CD4-positive, alpha-beta T cell treated with Interferon gamma for 1 hour (primary cell): ENCODE measurements around the gene NYAP2.

ENCODE experiments used
- DNase-seq: peaks from one replicate; pipeline ENCODE4 v3.0.0-alpha.2; 2020

Gene NYAP2

DNA sequence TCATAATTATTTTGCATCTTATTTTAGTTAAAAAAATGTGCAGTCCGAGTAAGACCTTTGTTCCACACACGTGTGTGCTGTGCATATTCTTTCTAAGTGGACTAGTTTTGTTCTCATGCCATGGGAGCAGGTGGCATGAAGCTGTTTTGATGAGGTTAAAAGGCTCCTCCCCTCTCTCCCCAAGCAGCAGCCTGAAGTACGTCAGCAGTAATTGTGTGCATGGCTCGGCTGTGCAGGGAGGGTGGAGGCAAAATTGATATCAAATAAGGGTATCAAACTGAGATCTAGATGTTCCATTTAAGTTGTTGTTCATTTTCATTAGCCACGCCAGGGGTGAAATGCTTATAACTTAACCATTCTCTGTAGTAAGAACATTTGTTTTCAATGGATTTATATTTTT is at the start of gene NYAP2:
TSS of gene NYAP2 (plus strand) at position 207 of the 400 bp plus-strand sequence. CDS start 9,171 bp downstream, outside the sequence.
- DNase-seq: no peak

DNA sequence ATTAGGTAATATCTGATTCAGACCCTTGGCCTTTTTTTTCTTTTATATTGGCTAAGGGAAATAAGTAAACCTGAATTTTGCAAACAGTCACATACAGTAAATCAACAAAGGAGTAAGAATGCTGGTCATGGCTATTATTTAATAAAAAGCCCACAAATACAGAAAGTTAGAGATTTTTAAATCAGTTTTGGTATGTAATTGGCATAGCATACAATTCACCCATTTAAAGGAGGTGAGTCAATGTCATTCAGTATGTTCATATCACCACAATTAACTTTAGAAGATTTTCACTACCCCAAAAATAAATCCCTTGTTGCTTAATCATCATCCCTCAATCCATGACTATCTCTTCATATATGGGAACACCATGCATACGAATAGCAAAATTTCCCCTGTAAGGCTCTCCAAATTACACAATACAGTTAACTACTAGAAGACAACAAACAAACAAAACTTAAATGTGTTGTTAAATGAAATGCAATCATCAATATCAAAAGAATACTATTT is 45.9 kb upstream of the NYAP2 start:
- no peak for DNase-seq

DNA sequence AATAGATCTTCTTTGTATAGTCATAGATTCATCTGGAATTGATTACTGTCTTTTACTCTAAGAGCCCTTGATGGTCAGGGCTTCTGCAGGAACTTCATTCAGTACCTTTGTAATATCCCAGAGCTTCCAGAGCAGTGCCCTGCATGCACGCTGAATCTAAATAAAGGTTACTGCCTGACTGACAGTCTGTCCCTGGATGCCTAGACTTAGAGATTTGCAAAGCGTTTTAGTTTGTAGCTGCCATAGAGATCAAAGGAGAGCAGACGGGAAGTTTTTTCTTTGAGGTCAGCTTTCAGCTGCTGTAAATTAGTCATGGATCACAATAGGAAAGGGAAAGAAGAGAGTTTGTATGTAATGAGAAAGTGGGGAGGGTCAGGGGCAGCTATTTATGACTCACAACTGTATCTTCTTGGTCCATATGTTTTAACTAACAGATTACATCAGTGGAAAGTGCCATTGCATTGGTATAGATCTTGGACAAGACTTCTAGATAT is 45.2 kb upstream of the NYAP2 start:
- no peak for DNase-seq

DNA sequence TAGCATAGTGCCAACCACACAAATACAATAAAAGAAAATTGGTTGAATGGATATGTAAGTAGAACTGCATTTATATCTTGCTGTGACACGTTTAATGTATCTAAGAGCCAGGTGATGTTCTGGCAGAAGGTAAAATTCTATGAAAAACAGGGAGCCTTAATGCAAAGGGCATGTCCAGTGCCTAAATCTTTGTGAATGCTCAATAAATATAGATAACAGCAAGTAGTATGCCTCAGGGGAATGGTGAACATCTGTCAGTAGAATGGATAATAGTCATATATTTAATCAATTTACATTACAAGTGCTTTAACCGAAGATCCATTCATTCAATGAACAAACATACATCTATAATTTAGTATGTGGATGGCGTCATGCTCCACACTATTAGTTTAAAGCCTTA is 43.7 kb upstream of the NYAP2 start:
- DNase-seq: no peak

DNA sequence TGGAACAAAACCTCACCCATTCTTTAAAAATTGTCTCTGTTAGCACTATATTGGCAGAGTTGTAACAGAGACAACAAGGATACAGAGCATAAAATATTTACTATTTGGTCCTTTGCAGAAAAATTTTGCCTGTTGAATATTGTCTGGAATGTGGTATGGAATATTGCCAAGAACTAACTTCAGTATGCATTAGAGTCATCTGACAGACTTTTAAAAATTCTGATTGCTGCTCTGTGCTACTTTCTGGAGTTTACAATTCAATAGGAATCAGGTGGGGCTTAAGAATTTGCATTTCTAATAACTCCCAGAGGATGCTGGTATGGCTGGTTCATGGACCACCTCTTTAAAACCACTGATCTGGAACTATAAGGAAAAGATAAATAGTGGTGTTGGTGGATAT is 32.8 kb upstream of the NYAP2 start:
- DNase-seq: no peak

DNA sequence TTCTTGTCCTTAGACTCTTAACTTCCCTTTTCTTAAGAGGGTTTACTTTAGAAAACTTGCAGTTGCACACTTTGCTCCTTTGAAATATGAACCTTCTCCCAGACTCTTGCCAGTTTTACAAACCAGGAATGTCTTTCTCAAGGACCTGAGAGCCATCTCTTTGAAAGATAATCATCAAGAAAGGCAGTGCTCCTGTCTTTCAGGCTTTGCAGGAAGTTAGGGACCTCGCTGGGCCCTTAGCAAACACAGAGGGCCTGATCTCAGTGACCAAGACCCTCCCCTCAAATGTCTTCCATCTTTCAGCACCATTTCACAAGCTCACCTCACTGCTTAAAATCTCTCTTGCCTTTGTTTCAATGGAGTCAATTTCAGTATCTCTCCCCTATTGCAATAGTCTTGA is 32.0 kb upstream of the NYAP2 start:
- no peak for DNase-seq

DNA sequence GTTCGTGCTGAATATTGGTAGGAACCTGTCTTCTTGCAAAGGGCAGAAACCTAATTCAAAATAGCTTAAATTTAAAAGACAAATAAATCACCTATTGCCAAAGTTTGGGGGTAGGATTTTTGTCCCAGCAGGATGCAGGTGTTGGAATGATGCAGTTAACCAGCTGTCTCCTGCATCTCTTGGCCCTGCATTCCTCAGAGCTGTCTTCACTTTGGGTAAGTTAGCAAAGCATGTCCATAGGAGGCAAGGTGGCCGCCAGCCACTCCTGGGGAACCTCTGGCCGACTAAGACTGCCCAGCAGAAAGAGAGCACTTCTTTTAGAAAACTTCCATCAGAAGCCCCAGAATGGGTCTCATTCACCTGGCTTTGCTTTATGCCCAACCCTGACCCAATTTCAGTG is 20.5 kb upstream of the NYAP2 start:
- no peak for DNase-seq

DNA sequence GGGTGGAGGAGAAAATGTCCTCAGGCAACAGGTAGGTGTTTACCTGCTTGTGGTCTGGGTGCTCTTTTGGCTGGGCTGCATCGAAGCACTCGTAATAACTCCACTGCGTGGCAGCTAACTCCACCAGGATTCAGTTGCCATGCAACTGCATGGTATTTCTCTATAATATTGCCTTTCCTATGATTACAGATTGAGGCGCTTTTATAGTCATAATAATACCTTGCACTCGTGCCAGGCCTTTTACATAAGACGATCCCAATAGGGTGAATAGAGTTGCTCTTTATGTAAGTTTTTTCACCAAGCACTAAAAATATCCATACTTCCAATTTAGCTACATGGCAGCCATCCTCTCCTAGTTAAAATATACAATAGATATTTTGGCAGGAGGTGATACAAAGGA is 19.7 kb upstream of the NYAP2 start:
- DNase-seq: no peak

DNA sequence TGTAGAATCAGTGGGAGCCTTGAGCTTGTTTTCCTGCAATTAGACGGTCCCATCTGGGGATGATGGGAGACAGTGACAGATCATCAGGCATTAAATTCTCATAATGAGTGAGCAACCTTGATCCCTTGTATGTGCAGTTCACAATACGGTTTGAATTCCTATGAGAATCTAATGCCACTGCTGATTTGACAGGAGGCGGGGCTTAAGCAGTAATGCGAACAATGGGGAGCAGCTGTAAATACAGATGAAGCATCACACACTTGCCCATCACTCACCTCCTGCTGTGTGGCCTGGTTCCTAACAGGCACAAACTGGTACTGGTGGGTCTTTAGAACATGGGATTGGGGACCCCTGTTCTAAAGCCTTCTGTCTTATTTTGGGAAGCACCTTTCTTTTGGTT is 17.9 kb upstream of the NYAP2 start:
- DNase-seq: no peak

DNA sequence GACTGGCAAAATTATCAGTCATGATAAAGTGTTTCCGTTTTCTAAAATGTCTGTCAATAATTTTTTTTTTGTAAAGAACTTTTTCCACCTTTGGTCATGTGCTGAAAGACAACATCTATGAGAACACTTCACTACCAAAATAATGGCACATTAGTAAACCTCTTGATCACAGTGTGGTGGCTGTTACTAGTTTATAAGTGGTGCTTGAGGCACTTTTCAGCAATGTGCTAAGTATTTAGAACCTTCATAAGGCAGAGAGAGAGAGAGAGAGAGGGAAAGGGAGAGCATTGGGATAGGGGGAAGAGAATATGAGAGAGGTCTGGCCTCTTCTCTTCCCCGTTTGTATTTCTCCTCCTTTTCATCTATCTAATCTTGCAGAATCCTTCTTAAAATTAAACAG is 1.1 kb upstream of the NYAP2 start:
- no peak for DNase-seq

DNA sequence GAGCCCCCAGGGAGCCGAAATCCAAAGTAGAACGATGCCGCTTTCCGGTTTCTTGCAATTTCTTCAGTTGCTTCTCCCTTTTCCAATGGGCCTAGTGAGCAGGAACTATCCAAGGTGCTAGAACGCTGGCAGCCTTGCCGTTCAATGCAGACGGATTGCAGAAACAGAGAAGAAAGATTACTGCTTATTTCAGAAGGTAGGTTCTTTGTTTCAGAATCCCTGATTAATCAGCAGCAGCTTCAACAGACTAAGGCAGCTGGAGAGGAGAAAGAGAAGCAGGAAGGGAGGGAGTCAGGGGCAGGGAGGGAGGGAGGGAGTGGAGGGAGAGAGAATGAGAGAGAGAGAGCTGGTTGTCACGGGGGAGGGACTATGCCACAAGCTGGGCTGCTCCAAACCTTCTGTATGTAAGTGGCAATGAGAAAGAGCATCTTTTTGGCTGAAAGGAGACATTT is 576 bp downstream of the NYAP2 start:
- no peak for DNase-seq

DNA sequence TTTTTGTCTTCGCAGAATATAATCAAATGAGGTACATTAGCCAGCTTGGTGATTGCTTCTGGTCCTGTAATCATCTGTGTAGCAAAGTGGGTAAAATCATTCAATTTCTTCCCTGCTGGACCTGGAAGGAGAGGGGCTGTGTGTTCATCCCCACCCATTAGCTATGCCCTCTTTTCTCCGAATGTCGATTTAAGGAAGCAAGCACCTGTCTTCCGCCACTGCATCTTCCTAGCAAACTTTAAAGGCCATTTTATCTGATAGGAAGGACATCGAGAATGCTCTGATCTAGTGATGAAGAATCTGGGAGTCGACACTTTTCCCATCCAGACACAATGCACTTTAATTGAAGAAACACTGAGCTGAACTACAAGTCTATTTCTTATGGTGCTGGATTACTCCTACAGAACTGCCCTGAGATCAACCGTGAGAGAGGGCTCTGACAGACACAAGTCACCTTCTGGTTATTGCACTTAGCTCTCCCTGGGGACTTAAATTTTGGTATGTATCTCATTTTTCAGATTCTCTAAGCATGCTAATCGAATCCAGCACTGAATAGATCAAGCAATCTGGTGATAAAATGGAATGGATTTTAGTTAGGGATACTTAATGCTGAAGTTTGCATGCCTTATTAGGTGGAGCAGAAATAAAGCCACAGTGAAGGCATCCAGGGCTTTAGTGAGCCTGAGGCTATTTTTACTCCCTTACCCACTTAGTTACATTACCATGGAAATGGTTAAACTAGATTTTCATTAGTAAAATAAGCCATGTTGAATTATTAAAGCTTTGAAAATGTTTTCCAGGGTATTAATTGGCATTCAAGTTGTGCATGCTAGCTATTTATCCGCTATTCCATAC is 1.3 kb downstream of the NYAP2 start:
- DNase-seq: no peak

DNA sequence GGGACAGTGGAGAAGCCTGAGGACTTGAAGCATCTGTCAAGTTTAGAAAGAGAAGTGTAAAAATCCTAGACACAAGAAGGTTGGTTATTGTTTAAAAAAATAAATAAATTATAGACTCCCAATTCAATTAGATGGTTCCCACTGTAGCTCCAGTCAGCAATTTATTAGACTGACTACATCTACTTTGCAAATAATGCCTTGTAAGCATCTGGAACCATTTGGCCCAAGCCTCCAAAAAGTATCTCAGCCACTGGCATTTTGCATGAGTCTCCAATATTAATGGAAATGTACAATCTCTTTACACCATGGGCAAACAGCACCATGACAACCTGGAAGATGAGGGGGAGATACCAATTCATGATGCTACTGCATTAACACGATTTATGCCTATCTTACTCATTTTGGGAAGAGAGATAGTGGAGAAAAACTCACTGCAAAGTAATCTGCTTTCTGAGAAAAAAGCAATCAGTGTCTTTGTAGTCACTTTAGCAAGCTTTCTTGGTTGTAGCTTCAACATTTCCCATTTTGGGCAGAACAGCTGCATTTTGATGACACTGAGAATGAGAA is 2.8 kb downstream of the NYAP2 start:
- no peak for DNase-seq

DNA sequence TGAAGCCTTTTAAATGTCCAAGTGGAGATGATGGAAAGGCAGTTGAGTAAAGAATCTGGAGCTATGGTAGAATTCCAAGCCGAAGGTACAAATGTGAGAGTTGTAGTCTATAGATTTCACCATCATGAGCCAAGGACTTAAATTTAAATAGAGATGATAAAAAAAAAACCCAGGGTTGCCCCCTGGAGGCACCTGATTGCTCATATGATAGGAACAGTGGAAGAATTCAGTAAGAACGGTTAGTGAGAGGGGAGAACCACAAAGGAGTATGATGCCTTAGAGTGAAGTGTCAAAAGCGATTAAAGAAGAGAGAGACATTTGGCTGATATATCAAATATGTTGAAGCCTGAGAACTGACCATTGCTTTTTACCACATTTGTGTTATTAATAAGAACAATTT is 11.9 kb downstream of the NYAP2 start:
- DNase-seq: no peak

DNA sequence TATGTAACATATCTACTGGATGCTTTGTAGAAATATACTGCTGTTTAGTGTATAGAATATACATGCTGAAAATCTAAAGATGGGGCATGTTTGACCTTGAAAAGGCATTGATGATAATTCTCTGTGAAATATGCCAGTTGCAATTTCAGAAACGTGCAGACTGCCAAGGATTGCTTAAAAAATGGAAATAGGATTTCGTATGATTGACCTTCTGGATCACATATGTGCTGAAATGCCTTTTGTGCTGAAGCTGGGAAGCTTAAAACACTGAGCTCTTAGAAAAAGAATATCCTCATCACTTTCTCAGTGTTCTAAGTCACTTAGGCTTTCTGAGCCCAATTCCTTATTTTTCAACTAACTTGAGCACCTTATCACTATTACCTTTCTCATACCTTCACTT is 14.3 kb downstream of the NYAP2 start:
- DNase-seq: no peak

DNA sequence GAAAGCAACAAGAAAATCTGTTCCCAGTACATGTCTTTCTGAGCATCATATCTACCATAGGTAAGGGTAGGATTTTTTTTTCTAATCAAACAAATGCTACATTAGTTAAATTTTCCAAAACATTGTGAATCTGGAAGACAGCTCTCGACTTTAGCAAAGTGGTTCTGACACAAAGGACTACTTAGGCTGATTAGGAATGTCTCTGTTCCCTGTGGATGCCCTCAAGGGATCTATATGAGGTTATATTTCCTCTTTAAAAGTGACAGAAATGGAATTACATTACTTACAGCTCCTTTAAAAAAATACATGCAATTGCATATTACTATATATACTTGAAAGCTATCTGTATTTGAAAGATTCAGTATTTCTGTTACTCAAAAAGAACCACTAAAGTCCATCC is 15.4 kb downstream of the NYAP2 start:
- DNase-seq: no peak

DNA sequence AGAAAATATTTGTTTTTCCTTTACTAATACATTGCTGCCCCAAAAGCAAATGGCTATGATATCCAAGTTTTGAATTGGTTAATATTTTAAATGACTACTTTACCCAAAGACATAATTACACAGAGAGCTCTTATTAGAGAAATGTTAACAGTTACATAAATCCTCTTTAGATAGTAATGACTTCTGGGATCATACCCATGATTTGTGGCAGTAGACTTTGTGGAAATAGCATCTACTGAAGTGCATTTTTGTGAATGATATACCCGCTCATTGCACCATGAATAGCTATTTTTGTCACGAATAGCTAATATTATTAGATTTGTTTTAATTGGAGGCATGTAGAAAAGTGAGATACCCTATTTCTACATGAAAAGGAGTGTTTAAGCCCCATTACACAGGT is 15.8 kb downstream of the NYAP2 start:
- DNase-seq: no peak

DNA sequence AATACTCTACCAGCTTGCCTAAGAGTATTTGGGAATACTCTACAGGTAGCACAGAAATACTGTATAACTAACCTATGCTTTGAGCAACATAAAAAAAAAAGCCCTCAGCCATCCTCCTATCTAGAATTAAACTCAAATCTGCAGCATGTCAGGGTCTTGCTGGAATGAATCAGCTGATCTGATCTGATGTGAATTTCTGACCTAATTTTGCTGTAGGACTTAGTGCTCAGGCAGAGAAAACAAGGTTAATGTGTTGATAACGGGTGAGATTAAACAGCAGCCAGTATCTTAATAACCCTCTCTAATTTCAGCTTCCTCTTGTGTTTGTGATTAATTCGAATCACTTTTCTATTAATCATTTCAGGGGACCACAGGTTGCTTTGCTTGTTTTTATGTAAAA is 16.3 kb downstream of the NYAP2 start:
- no peak for DNase-seq

DNA sequence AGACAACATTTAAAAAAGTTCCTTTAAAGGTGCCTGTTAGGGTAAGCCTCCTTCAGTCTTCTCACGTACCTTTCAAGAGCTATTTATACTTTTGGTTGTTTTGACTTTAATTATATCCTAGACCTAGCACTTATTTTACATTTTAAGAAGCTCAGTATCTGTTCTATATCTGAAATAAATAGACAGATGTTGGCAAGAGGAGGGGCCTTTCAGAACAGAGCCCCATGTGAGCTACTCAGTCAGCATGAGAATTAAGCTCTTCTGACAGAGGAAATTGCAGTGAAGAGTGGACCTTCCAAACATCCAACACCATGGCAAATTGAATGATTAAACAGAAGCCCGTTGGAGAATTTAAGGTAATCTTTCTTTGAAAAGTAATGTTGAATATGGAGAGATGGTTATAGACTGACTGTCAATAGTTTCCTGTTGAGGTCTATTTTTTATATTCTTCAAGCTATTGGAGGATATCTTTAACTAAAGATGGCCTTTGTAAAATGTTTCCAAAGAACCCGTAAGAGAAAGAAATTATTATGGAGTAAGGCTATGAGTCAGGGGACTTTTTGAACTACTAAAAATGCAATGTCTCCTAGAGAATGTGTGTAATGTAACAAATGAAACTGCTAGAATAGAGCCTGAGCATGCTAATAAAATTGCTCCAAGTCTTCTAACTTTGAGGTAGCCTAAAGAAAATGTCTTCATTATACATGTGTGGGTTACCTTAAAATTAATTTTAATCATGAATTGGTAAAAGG is 17.3 kb downstream of the NYAP2 start:
- no peak for DNase-seq

DNA sequence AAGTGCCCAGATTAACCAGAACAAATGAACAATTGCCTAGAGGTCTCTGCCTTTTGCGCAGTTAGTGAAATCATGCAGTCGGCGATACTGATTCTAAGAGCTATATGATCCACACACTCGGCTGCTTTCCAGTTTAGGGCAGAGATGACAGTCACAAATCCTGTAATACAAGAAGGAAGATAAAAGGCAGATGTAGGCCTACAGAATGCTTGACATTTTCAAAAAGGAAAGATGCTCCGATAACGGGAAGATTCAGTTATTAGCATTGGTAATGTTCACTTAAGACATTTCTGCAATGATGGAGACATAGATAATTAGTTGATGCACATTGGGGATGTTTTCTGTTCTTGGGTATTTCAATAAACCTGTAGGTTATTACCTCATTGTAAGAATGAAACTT is 19.5 kb downstream of the NYAP2 start:
- no peak for DNase-seq

DNA sequence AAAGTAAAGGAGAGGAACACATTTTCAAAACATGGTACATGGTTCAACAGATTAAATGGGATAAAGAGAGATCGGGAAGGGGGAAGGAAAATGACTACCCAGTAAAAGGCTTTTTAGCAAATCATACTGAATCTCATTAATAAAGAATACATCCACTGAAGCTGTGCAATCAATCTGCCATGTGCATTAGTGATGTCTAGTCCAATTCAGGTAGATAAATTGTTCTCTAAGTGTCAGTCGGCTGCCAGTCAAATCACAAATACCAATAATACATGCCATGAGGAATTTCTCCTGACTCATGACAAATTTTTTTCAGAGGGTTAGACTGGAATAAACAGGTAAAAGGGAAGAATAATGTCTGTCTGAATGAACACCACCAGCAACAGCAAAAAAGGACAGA is 22.6 kb downstream of the NYAP2 start:
- DNase-seq: no peak

DNA sequence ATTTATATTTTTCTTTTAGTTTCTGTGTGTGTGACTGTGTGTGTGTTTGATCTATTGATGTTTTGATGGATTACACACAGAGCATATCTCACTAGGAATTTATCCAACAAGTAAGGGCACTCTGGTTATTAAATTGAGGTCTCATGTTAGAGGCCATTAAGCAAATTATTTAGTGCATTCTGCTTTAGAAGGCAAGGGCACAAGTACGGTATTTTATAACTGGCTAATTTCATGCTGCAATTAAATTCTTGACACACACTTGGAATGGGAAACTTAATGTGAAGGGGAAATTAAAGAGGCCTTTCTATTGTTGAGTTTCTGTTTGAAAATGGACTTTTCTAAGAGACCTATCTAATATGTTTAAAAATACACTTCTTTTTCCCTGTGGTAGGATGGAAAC is 25.8 kb downstream of the NYAP2 start:
- no peak for DNase-seq

DNA sequence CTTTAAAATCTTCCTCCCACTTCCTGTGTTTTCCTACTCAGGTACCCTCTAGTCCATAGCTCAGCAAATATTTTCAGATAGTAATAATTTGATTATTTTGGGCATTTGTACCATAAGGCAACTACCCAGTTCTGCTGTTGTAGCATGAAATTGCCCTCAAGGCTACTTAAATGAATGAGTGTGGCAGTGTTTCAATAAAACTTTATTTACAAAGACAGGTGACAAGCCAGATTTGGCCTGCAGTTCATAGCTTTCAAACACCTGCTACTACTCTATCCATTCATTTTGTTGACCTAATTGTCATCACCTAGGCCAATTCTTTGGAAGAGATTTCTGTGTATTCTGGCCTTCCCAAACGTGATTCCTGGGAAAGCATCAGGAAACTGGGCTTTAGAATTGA is 28.9 kb downstream of the NYAP2 start:
- DNase-seq: no peak

DNA sequence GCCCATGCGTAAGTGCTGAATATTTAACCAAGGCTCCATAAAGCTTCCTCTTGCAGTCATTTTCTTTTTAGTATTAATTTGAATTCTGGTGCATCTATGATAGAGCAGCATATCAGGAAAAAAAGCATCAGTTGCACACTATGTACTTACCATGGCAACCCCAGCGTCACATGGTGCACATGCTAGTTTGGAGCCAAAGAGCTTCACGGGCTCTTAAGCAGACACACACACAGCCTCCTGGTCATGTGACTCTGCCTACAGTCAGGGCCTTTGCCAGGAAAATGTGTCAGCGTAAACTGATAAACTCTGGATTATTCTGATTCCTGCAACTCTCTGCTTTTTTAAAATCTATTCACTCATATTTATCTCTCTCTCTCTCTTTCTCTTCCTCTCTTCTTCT is 30.2 kb downstream of the NYAP2 start:
- DNase-seq: no peak
